ENCODE data around the gene NEURL3.
"Not testable (repeated sequence)": the region's sequence is repeated elsewhere in the genome, so short reads cannot be mapped to it uniquely, and the experiment has no call there.

Gene NEURL3

GRCh38 chr2:96505231-96505889, at the start of gene NEURL3:
TSS of gene NEURL3 (minus strand) at chr2:96505357. CDS start at chr2:96505286, 71 bp downstream.
- no peak for DNase-seq

DNA sequence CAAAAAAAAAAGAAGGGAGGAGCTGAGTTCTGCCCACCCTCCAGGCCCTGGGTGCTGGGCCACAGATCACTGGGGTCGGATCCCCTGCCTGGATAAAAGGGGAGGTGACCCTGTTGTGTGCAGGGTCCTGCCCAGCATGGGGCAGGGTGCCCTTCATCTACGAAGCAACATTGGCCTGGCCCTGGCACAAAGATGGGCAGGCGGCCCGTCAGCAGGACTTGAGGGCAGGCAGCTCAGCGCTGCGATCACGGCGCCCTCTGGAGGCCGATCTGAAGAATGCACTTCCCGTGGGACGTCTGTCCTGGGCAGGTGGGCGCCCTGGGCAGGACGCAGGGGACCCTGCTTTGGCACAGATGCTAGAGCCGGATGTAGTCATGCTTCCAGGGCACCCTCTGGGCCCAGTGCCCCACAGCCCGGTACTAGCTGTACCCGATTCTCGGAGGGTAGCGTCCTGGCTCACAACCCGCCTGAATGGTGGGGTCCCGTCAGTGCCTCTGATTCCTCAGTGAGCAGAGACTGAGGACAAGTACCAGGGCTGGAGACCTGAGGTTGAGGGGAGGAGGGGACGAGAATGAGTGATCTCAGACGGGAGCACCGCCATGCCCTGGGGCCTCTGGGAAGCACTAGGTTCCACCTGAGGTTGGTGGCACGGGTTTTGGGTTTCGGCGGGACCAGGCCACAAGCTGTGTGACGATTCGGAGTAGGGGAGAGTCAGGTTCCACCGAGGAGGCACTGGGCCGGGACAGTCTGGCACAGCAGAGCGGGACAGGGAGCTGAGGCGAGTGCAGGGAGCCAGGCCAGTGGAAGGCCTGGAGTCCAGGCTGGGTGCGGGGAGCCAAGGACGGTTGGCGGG, 49.4 kb upstream of the NEURL3 start:
- DNase-seq: peak; percentile 67

GRCh38 chr2:96553957-96554292, 48.8 kb upstream of the NEURL3 start:
- DNase-seq: not testable (repeated sequence)

DNA sequence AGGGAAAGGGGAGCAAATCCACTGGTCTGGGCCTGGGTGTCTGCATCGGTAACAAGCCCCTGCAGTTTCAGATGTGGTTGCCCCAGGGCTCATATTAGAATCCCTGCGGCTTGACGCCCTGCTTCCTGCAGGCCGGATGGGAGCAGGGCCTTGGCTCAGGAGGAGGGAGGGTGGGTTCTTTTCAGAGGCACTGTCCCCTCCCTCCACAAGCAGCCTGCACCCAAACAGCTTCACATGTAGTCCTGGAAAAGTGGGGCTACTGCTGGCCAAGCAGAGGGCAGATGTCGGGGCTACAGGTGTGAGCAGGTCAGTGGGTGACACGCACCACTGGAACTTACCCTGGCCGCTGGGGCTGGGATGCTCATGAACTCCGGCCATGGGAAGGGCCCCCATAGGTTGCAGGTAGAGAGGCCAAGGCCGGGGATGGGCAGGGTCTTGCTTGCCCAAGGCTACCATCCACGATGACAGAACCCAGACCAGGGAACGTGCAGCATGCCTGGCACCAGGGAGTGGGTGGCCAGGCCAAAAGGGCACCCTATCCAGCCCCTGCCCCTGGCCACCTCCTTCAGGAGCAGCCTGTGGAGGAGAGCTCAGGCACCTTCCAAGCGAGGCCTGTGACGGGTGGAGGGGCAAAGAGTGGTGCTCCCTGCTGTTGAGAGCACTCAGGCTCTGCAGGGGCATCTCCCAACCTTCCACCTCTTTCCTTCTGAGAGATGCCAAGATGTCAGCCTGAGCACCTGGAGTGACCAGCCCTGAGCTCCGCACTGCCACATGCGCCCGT, 48.2 kb upstream of the NEURL3 start:
- no peak for DNase-seq

GRCh38 chr2:96552315-96553175, 47.4 kb upstream of the NEURL3 start:
- DNase-seq: no peak

DNA sequence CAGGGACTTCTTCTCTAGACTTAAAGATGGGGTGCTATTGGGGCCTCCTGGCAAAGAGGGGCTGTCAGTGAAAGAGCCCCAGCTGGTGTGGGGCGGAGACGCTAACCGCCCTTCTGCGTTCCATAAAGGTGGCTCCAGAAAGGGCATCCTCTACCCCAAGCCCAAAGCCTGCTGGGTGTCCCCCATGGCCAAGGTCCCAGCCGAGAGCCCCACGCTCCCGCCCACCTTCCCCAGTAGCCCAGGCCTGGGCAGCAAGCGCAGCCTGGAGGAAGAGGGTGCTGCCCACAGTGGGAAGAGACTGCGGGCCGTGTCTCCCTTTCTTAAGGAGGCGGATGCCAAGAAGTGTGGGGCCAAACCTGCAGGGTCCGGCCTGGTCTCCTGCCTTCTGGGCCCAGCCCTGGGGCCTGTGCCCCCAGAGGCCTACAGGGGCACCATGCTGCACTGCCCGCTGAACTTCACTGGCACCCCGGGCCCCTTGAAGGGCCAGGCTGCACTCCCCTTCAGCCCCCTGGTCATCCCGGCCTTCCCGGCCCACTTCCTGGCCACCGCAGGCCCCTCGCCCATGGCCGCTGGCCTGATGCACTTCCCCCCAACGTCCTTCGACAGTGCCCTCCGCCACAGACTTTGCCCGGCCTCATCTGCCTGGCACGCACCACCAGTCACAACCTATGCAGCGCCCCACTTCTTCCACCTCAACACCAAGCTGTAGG, 46.6 kb upstream of the NEURL3 start:
- no peak for DNase-seq

- DNase-seq: no peak
Measured at GRCh38 chr2:96550787-96551604, 45.8 kb upstream of the NEURL3 start.

DNA sequence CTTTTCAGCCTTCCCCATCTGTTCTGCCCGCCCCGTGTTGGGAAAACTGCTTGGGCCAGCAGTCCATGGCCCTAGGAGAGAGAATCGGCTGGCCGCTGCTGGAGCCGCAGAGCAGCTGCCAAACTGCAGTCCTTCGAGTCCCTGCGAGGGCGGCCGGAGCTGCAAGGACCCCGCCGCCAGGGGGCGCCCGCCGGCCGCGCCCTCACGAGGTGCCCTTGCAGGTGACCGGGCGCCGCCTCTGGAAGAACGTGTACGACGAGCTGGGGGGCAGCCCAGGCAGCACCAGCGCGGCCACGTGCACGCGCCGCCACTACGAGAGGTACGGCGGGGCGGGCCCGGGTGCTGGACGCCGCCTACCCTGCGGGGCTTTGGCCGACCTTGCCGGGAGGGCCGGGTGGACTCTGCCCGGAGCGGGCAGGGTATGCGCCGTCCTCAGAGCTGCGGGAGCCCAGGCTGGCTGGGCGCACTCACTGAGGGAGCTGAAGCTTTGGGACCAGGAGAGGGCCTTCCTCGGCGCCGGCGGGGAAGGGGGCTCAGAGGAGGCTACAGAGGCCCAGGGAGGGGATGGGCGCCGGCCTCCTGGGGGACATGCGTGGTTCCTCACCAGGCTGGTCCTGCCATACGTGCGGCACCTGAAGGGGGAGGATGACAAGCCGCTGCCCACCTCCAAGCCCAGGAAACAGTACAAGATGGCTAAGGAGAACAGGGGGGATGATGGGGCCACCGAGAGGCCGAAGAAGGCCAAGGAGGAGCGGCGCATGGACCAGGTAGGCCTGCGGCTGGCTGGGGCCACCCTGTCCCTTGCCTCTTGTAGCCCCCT, 45.0 kb upstream of the NEURL3 start:
- no peak for DNase-seq

DNA sequence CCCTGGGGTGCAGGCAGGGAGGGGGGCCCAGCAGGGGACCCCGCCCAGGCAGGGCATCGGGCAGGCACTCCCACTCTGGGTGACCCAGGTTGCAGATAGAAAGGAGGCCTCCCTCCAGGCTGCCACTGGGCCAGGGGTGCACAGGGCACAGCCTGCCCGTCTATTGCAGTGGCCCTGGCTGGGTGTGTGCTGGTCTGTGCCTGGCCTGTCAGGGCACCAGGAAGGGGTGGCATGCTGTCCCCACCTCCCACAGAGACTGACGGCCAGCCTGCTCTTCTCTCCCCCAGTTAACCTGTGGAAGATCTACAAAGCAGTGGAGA, 44.3 kb upstream of the NEURL3 start:
- no peak for DNase-seq

- no peak for DNase-seq
Measured at GRCh38 chr2:96548558-96549465, 43.7 kb upstream of the NEURL3 start.

DNA sequence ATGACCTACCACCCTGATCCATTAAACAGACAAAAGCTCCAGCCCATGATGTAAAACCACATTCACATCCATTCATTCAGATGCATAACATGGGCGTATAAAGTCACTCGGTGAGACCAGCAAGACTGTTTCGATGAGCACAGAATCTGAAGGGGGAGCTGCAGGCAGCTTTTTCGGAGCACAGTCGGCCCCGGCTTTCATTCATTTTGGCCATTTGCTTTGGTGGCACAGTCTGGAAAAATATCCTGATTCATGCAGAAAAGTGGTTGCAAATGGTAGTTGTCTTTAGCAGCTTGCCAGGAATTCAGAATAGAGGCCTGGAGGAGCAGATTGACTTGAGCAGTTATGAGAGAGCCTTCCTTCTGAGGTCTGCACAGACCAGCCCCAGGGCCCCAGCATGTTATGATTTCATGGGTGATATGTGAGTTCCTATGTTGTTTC, 42.6 kb upstream of the NEURL3 start:
- DNase-seq: no peak

DNA sequence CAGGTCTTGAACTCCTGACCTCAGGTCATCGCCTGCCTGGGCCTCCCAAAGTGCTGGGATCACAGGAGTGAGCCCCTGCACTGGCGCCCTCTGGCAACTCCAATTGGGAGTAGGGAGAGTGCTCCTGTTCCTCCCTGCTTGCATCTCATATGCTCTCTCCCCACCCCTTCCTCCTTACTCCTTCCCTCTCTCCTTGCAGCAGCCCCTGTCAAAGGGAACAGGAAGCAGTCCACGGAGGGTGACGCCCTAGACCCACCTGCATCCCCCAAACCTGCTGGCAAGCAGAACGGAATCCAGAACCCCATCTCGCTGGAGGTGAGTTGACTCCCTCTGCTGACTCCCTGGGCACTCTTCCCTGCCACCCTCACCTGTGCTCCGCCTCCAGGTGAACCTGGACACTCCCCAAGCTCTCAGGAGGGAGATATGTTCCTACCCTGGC, 42.1 kb upstream of the NEURL3 start:
- no peak for DNase-seq

- no peak for DNase-seq
Measured at GRCh38 chr2:96546797-96547196, 41.6 kb upstream of the NEURL3 start.

GRCh38 chr2:96546321-96546720, 41.2 kb upstream of the NEURL3 start:
- DNase-seq: no peak

- DNase-seq: no peak
Measured at GRCh38 chr2:96542357-96542977, 37.3 kb upstream of the NEURL3 start.

GRCh38 chr2:96541398-96542152, 36.4 kb upstream of the NEURL3 start:
- DNase-seq: no peak

DNA sequence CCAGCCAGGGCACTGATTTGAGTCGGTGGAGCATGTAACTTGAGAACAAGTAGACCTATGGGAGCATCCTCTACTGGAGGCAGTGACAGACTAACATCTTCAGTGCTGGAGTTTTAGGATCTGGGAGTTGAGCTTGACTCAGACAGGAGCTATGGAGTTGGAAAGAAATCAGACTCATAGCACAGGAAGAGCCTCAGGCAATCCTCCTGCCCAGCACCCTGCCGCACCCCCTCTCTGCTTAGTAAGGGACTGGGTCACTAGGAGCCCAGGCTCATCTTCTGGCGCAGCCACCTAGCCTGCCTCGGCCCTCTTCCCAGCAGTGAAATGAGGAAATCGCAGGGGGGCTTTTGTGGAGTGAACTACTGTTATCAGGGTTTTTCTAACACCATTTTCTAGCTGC, 35.0 kb upstream of the NEURL3 start:
- DNase-seq: no peak
